WTC11 (cell line): ENCODE results near the gene KIF2C. TPM values are rescaled to one million over a fixed set of nuclear protein-coding genes. Genes with fewer than 3 reads are reported as not detected.

Source experiments
- ATAC-seq: fragments of 200-7000 bp; cut with Tn5 transposase; 2 replicates; pipeline ENCODE4 v1.10.0; 2021; ENCODE audit warnings: mild to moderate bottlenecking, moderate library complexity
- CTCF ChIA-PET: fragments of 300-600 bp; sonication (Branson Sonifier 250); formaldehyde crosslinking; loops from one replicate; lab custom pipeline; 2021; ENCODE audit warnings: antibody characterized with exemption; lab: Charles Lee
- POLR2A ChIA-PET: fragments of 350-600 bp; sonication (Branson Sonifier 250); formaldehyde crosslinking; loops from one replicate; lab custom pipeline; 2021; ENCODE audit warnings: antibody characterized with exemption; lab: Charles Lee
- DNase-seq: peaks from one replicate; pipeline ENCODE4 v3.0.0; 2021; ENCODE audit warnings: low spot score
- H3K27ac Mint-ChIP-seq: 2 replicates; pipeline ENCODE4 v1.8.0; 2021; ENCODE audit warnings: mixed read lengths
- H3K27me3 Mint-ChIP-seq: 2 replicates; pipeline ENCODE4 v1.8.0; 2021; ENCODE audit warnings: low read depth, mild to moderate bottlenecking, moderate library complexity, mixed read lengths
- H3K36me3 Mint-ChIP-seq: 2 replicates; pipeline ENCODE4 v1.8.0; 2021; ENCODE audit warnings: mixed read lengths
- H3K4me1 Mint-ChIP-seq: 2 replicates; pipeline ENCODE4 v1.8.0; 2022; ENCODE audit warnings: mixed read lengths
- H3K4me3 Mint-ChIP-seq: 2 replicates; pipeline ENCODE4 v1.8.0; 2021; ENCODE audit warnings: mild to moderate bottlenecking, moderate library complexity, mixed read lengths
- H3K9me3 Mint-ChIP-seq: 2 replicates; pipeline ENCODE4 v1.8.0; 2021; ENCODE audit warnings: mixed read lengths
- EMX1 ChIP-seq: fragments of 250-450 bp; sonication (Bioruptor Pico); IDR thresholded peaks from 2 replicates; pipeline ENCODE4 v1.8.0; 2021; ENCODE audit warnings: mild to moderate bottlenecking
- ERG ChIP-seq: fragments of 250-450 bp; sonication (Bioruptor Pico); IDR thresholded peaks from 2 replicates; pipeline ENCODE4 v1.8.0; 2021; ENCODE audit warnings: mild to moderate bottlenecking
- MXD4 ChIP-seq: fragments of 250-450 bp; sonication (Bioruptor Pico); IDR thresholded peaks from 2 replicates; pipeline ENCODE4 v1.8.0; 2021; ENCODE audit warnings: mild to moderate bottlenecking, moderate library complexity, borderline replicate concordance
- NFATC4 ChIP-seq: fragments of 250-450 bp; sonication (Bioruptor Pico); IDR thresholded peaks from 2 replicates; pipeline ENCODE4 v1.9.0; 2021; ENCODE audit warnings: mild to moderate bottlenecking
- NR2C2 ChIP-seq: sonication (generic); formaldehyde crosslinking; IDR thresholded peaks from 2 replicates; pipeline ENCODE4 v1.8.0; 2022; ENCODE audit warnings: mild to moderate bottlenecking, missing genetic modification reagents
- OVOL2 ChIP-seq: fragments of 250-450 bp; sonication (Bioruptor Pico); IDR thresholded peaks from 2 replicates; pipeline ENCODE4 v1.9.0; 2021; ENCODE audit warnings: mild to moderate bottlenecking, borderline replicate concordance
- SMAD3 ChIP-seq: sonication (generic); formaldehyde crosslinking; IDR thresholded peaks from 2 replicates; pipeline ENCODE4 v1.8.0; 2022; ENCODE audit warnings: missing genetic modification reagents, mild to moderate bottlenecking, borderline replicate concordance
- SP1 ChIP-seq: sonication (generic); formaldehyde crosslinking; conservative IDR thresholded peaks from 2 replicates; pipeline ENCODE4 v1.8.1; 2022; ENCODE audit warnings: missing genetic modification reagents
- ZNF416 ChIP-seq: fragments of 250-450 bp; sonication (Bioruptor Pico); IDR thresholded peaks from 2 replicates; pipeline ENCODE4 v1.9.0; 2021; ENCODE audit warnings: mild to moderate bottlenecking, inconsistent platforms
- ZNF423 ChIP-seq: fragments of 250-450 bp; sonication (Bioruptor Pico); IDR thresholded peaks from 2 replicates; pipeline ENCODE4 v2.1.2; 2022; ENCODE audit warnings: mild to moderate bottlenecking, moderate library complexity
- ZNF671 ChIP-seq: fragments of 250-450 bp; sonication (Bioruptor Pico); IDR thresholded peaks from 2 replicates; pipeline ENCODE4 v1.8.0; 2021; ENCODE audit warnings: mild to moderate bottlenecking
- total RNA-seq: library from RNA; stranded (reverse); gene quantifications from 3 replicates; pipeline ENCODE4 v1.2.3, GENCODE V29; 2021
- TF ChIP-seq, protein P1 (sequence below): fragments of 250-450 bp; sonication (Bioruptor Pico); IDR thresholded peaks from 2 replicates; pipeline ENCODE4 v1.9.0; 2021; ENCODE audit warnings: moderate library complexity, mild to moderate bottlenecking, inconsistent platforms, borderline replicate concordance
- TF ChIP-seq, protein P2 (sequence below): sonication (generic); formaldehyde crosslinking; IDR thresholded peaks from 2 replicates; pipeline ENCODE4 v1.8.1; 2022; ENCODE audit warnings: low read depth, mild to moderate bottlenecking, moderate library complexity, missing genetic modification reagents, borderline replicate concordance
- TF ChIP-seq, protein P3 (sequence below): fragments of 250-450 bp; sonication (Bioruptor Pico); conservative IDR thresholded peaks from 2 replicates; pipeline ENCODE4 v1.9.0; 2021; ENCODE audit warnings: mild to moderate bottlenecking
- TF ChIP-seq, protein P4 (sequence below): fragments of 250-450 bp; sonication (Bioruptor Pico); IDR thresholded peaks from 2 replicates; pipeline ENCODE4 v1.9.0; 2021; ENCODE audit warnings: mild to moderate bottlenecking

KIF2C gene
- total RNA-seq, 1 experiment from 2014 or later = 93.8 TPM

- peaks cover 22% of the 10 kb centered on the region for H3K4me1 Mint-ChIP-seq
- ChIA-PET POLR2A (no interaction called here), CTCF (no interaction called here)
- no peak for DNase-seq
- ATAC-seq = no peak
- H3K27me3 Mint-ChIP-seq = no peaks in the 10 kb centered on the region
- peak overlapping the region; percentile 87 for H3K4me3 Mint-ChIP-seq
- H3K36me3 Mint-ChIP-seq = peaks cover 49% of the 10 kb centered on the region
- H3K27ac Mint-ChIP-seq = peak overlapping the region; percentile 94
- no peaks in the 10 kb centered on the region for H3K9me3 Mint-ChIP-seq
- TF ChIP-seq, protein P1, sequence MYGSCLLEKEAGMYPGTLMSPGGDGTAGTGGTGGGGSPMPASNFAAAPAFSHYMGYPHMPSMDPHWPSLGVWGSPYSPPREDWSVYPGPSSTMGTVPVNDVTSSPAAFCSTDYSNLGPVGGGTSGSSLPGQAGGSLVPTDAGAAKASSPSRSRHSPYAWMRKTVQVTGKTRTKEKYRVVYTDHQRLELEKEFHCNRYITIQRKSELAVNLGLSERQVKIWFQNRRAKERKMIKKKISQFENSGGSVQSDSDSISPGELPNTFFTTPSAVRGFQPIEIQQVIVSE (CRISPR knock-in tag) = no peak
- TF ChIP-seq MXD4 (no peak), EMX1 (no peak)
- TF ChIP-seq, protein P2, sequence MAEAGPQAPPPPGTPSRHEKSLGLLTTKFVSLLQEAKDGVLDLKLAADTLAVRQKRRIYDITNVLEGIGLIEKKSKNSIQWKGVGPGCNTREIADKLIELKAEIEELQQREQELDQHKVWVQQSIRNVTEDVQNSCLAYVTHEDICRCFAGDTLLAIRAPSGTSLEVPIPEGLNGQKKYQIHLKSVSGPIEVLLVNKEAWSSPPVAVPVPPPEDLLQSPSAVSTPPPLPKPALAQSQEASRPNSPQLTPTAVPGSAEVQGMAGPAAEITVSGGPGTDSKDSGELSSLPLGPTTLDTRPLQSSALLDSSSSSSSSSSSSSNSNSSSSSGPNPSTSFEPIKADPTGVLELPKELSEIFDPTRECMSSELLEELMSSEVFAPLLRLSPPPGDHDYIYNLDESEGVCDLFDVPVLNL (CRISPR knock-in tag) = no peak
These were observed 38.5 kb downstream of the KIF2C start for GRCh38 chr1:44777969-44778635.

- ChIA-PET POLR2A (interaction anchor here (0.7 kb wide), 1 partner anchor 21 kb away, joined by 3 read pairs; the partner anchor contains the start of gene PLK3), CTCF (interaction anchor here (0.5 kb wide), 1 partner anchor 174 kb away, joined by 3 read pairs; no protein-coding TSS in a partner anchor)
- no peak for DNase-seq
- ATAC-seq = no peak
- Mint-ChIP-seq H3K27me3 (no peaks in the 10 kb centered on the region), H3K4me3 (peak overlapping the region; percentile 87), H3K4me1 (peaks cover 30% of the 10 kb centered on the region), H3K27ac (peak overlapping the region; percentile 94), H3K36me3 (peaks cover 49% of the 10 kb centered on the region), H3K9me3 (no peaks in the 10 kb centered on the region)
- TF ChIP-seq NFATC4 (CRISPR knock-in tag) (peak; percentile 75; the same call in 1 of the 2 replicates), ZNF671 (CRISPR knock-in tag) (peak; percentile 65; the same call in 1 of the 2 replicates), ZNF423 (CRISPR knock-in tag) (no peak)
- TF ChIP-seq, protein P3, sequence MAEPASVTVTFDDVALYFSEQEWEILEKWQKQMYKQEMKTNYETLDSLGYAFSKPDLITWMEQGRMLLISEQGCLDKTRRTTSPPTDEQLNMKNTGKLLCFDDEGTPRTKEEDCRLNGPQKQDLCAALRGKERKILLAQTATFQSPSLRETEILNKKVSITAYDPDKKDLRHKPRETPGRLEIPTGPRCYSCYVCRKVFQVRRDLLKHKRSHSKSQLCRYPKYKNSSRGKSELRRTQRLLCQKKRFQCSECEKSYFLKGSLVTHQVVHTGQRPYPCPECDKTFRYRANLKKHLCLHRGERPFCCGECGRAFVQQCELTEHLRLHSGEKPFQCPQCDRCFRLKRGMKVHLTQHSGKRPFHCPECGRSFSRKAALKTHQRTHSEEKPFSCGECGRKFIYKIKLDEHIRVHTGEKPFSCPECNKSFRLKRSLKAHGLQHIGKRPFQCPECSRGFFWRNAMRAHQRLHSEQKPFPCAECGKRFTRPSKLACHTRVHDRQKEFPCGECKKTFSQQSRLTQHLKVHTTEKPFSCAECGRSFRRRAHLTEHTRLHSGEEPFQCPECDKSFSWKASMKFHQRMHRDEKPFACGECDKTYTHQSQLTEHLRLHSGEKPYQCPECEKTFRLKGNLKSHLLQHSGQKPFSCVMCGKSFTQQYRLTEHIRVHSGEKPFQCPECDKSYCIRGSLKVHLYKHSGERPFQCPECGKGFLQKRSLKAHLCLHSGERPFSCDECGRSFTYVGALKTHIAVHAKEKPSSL (CRISPR knock-in tag) = 0 out of 2 replicates have a peak, but pooled peaks have one; percentile 16
These were observed 39.3 kb downstream of the KIF2C start for GRCh38 chr1:44778705-44779576.

- no peak overlapping the region for H3K4me3 Mint-ChIP-seq
- peak; percentile 9 for ATAC-seq
- CTCF ChIA-PET = interaction anchor here (0.5 to 2.1 kb wide), 9 partner anchors 9 to 576 kb away, joined by 3 to 11 read pairs (median 4); partner anchors contain the start of genes PLK3 and RNU5D-1
- TF ChIP-seq OVOL2 (CRISPR knock-in tag) = no peak
- 0 out of 2 replicates have a peak, but pooled peaks have one; percentile 18 for TF ChIP-seq EMX1
- peak; percentile 77 for TF ChIP-seq ZNF416
- TF ChIP-seq SMAD3 (CRISPR knock-in tag) = no peak
- TF ChIP-seq, protein P3 (CRISPR knock-in tag) = peak; percentile 57
- TF ChIP-seq NR2C2 (CRISPR knock-in tag) = no peak
- TF ChIP-seq ERG (CRISPR knock-in tag) = peak; percentile 79; the same call in 1 of the 2 replicates
- TF ChIP-seq, protein P4, sequence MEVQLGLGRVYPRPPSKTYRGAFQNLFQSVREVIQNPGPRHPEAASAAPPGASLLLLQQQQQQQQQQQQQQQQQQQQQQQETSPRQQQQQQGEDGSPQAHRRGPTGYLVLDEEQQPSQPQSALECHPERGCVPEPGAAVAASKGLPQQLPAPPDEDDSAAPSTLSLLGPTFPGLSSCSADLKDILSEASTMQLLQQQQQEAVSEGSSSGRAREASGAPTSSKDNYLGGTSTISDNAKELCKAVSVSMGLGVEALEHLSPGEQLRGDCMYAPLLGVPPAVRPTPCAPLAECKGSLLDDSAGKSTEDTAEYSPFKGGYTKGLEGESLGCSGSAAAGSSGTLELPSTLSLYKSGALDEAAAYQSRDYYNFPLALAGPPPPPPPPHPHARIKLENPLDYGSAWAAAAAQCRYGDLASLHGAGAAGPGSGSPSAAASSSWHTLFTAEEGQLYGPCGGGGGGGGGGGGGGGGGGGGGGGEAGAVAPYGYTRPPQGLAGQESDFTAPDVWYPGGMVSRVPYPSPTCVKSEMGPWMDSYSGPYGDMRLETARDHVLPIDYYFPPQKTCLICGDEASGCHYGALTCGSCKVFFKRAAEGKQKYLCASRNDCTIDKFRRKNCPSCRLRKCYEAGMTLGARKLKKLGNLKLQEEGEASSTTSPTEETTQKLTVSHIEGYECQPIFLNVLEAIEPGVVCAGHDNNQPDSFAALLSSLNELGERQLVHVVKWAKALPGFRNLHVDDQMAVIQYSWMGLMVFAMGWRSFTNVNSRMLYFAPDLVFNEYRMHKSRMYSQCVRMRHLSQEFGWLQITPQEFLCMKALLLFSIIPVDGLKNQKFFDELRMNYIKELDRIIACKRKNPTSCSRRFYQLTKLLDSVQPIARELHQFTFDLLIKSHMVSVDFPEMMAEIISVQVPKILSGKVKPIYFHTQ (CRISPR knock-in tag) = peak; percentile 68; the same call in 1 of the 2 replicates
- peak; percentile 73 for TF ChIP-seq ZNF671 (CRISPR knock-in tag)
- peak; percentile 23; the same call in 1 of the 2 replicates for TF ChIP-seq NFATC4 (CRISPR knock-in tag)
- TF ChIP-seq SP1 = peak; percentile 35; the same call in 1 of the 2 replicates
These were observed 41.0 kb downstream of the KIF2C start for GRCh38 chr1:44780583-44781121.

More at GRCh38 chr1:44780583-44781121, 41.0 kb downstream of the KIF2C start:
- Mint-ChIP-seq H3K36me3 (peaks cover 49% of the 10 kb centered on the region), H3K9me3 (no peaks in the 10 kb centered on the region), H3K27ac (peak overlapping the region; percentile 91), H3K27me3 (peaks cover 8% of the 10 kb centered on the region), H3K4me1 (peaks cover 37% of the 10 kb centered on the region)
- POLR2A ChIA-PET = interaction anchor here (0.9 to 1.2 kb wide), 5 partner anchors 20 to 59 kb away, joined by 4 to 10 read pairs (median 4); partner anchors contain the start of gene PLK3
- no peak for DNase-seq
